HG02571 (cell line): ENCODE data around the gene FIGN.

Experiments used
- ATAC-seq: cut with Tn5 transposase; IDR thresholded peaks from one replicate; pipeline ENCODE4 v1.9.1; 2021; ENCODE audit warnings: mild to moderate bottlenecking, moderate library complexity; ENCODE audit not compliant: unreplicated experiment

The FIGN gene, protein sequence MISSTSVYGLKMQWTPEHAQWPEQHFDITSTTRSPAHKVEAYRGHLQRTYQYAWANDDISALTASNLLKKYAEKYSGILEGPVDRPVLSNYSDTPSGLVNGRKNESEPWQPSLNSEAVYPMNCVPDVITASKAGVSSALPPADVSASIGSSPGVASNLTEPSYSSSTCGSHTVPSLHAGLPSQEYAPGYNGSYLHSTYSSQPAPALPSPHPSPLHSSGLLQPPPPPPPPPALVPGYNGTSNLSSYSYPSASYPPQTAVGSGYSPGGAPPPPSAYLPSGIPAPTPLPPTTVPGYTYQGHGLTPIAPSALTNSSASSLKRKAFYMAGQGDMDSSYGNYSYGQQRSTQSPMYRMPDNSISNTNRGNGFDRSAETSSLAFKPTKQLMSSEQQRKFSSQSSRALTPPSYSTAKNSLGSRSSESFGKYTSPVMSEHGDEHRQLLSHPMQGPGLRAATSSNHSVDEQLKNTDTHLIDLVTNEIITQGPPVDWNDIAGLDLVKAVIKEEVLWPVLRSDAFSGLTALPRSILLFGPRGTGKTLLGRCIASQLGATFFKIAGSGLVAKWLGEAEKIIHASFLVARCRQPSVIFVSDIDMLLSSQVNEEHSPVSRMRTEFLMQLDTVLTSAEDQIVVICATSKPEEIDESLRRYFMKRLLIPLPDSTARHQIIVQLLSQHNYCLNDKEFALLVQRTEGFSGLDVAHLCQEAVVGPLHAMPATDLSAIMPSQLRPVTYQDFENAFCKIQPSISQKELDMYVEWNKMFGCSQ

GRCh38 chr2:163735685-163736432 is at the start of gene FIGN:
Gene FIGN, minus strand, starts transcription at chr2:163736008. Its CDS starts 1,081 bp downstream, at chr2:163734927.
- no peak for ATAC-seq

GRCh38 chr2:163785162-163785561 is 49.4 kb upstream of the FIGN start:
- no peak for ATAC-seq

- ATAC-seq: no peak
These were observed 44.3 kb upstream of the FIGN start for GRCh38 chr2:163779970-163780597.

DNA sequence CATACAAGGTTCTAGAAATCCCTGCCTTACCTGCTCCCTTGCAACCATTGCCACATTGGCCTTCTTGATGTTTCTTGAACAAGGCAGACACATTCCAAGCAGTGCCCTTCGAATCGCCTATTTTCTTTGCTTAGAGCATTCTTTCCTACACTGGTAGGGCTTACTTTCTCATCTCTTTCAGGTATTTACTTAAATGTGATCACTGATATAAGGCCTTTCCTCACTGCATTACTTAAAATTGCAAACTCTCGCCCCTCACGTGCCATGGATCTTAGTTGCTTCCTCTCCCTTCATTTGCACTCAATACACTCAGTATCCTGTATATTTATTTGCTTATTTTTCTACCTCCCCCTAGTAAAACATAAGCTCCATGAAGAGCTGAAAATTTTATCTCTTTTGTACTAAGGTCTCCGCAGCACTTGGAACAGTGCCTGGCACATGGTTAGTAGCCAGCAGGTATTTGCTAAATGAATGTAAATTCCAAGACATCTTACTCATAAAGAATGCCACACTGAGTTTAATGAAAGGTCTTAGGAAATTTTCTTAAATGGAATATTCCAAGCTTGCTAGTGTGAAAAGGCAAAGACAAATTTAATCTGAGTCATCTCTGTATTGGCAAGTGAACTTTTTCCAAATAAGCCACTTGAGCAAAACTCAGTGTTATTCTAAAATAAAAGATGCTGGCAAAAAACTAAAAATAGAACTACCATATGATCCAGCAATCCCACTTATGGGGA is 42.4 kb upstream of the FIGN start:
- ATAC-seq: no peak

DNA sequence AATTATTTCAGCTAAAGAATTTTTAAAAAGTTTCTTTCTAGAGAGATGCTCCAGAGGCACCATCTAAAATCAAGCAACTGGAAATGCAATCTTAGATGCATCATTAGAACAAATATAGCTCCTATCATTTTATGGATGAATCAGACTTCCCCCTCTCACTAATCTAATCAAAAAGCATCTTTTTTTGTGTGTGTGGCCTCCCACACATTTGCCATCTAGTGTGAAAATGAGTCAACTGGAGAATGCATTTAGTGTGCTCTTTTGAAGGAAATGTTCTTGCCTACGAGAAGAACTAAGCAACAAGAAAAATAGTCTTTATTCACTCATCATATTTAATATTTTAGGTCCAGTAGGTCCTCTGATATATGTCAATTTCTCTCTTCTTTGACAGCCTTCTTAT is 39.5 kb upstream of the FIGN start:
- ATAC-seq: no peak

- no peak for ATAC-seq
These were observed 39.1 kb upstream of the FIGN start for GRCh38 chr2:163774862-163775261.

GRCh38 chr2:163773276-163773675 is 37.5 kb upstream of the FIGN start:
- ATAC-seq: no peak

DNA sequence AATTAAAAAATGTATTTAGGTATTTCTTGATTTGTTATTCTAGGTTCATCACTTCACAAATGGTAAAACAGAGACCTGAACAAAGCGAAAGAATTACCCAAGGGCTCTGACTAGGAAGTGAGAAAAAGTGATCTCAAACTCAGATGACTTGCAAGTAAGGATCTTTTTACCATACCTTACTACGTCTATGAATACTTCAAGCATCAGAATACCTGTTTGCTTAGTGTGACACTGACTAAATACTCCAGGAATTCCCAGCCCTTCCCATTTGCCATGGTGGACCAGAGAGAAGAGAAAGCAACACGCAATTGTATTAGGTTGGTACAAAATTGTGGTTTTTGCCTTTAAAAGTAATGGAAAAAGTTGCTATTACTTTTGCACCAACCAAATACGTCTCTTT is 35.8 kb upstream of the FIGN start:
- no peak for ATAC-seq

DNA sequence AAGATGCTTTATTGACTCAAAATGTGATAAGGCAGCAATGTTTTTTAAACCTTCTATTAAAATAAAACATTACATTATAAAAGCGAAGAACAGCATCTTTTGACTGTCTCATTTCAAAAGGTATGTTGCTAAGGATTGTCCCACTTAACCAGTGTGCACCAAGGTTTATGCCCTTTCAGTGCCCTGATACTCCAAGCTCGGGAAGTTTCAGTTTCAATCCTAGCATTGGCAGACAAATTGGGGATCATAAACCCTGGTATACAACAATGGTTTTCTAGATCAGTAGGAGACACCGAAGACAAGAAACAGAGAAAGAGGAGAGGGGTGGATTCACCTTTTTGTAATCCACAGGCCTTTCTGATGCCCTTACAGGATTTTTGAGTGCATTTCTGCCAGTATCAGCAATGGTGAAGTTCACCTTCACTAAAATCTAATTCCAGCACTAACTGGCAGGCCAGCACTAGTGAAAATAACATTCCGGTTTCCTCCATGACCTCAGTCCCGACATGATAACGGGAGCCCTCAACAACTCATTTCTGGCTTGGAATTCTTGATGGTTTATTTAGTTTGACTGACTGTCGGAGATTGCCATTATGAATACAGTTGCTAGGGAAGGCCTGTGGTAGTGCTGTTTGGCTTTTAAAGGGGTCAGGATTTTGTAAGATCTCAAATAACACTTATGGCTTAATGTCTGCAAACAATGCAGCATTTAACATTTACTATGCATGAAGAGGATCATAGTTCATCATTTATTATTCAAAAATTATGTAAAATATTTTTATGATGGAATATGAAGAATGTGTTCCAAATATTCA is 33.3 kb upstream of the FIGN start:
- ATAC-seq: no peak

DNA sequence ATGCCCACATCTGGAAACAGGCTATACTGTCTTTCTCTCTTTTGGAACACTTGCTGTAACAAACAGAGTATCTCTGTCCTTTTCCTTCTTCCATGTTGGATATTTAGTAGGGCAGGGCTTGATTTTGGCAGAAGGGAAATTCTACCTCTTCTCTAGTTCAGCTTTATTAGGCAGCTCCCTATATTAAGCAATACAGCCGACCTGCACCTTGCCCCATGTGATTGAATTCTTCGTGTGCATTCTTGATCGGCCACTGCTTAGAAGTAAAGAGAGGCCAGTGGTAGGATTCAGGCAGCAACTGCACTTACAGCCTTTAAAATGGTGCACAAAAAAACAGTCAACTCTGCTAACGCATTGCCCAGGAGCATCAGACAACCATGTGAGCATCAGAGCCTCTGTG is 31.3 kb upstream of the FIGN start:
- ATAC-seq: no peak

GRCh38 chr2:163764566-163764965 is 28.8 kb upstream of the FIGN start:
- no peak for ATAC-seq

- ATAC-seq: no peak
These were observed 23.2 kb upstream of the FIGN start for GRCh38 chr2:163759013-163759412.

GRCh38 chr2:163757814-163758213 is 22.0 kb upstream of the FIGN start:
- no peak for ATAC-seq

DNA sequence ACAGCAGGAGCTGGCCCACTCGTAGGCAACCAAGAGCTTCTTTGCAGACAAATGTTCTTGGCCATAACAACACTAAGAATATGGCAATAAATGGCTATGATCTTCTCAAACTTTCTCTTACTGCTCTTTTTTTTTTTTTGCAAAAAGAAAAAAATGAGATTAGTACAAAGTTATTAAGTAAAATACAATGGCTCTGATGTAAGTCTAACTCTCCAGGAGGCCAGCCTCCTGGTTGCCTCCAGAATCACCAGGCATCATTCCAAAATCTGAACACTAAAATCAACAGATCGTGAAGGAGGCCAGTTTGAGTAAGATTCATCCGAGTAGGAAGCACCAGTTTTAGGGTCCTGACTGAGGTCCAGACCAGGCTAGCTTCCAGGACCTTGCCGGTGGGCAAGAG is 20.8 kb upstream of the FIGN start:
- ATAC-seq: no peak

DNA sequence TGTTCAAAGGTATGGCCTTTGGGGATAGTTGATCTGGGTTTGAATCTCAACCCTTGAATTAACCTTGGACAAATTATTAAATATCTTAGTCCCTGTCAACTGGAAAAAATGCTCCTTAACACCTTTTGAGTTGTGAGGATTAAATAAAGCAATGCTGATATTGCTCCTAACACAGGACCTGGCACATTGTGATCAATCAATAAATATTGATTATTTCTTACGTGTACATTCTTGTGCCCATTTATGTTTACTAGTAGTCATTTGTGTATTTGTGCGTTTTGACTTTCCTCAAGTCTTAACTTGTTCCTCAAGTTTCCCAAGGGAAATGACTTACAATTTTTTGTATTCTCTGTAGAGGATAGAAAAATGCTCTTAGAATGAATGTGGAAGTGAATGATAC is 19.6 kb upstream of the FIGN start:
- no peak for ATAC-seq

DNA sequence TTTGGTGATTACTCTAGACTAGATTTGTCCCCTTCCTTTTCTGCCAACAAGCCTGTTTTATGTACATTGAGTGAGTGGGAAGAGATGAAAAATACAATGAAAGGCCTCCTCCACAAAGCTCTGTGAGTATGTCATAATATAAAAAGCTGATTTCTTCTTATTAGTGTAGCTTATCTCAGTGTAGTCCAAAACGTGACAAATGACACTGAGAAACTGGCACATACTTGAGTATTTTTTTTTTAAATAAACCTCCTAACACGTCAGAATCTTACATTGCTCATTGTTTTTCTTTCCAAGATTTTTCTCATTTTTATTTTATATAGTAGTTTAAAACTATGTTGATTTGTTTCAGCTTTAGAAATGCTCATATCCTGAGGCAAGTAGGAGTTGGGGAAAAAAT is 17.9 kb upstream of the FIGN start:
- ATAC-seq: no peak

GRCh38 chr2:163752267-163752666 is 16.5 kb upstream of the FIGN start:
- ATAC-seq: no peak

GRCh38 chr2:163751696-163752095 is 15.9 kb upstream of the FIGN start:
- ATAC-seq: no peak

DNA sequence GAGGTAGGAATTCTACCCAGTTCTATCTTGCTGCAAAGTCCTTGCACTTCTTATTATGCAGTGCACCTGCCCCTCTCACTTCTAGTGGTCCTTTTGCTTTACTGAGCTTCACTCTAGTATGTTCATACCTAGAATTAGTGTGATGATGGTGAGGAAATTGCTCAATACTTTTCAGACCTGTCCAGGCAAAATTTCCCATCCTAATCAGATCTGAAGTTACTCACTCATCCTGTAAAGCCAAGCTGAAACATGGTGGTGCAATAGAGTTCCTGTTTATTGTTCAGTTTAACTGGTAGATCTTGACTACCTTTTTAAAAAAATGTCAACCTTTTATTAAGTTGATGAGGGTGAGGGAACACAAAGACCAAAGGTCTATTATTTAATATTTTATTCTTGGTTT is 12.6 kb upstream of the FIGN start:
- ATAC-seq: no peak

DNA sequence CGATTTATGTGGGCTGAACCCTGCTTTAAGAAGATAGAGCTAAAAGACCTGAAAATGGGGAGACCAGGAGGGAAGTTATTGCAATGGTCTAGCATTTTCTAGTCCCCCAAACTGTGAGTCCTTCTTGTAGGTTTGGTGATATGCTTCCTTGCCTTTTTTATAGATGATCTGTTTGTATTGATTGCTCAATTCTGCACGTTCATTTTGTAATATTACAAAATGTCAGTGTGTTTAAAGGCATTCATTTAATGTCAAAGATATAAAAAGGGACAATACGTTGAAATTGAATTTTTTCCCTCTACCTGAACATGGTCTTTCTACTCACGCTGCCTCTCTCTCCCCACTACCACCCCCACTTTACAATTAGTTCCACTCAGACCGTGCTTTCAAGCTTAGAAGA is 5.6 kb upstream of the FIGN start:
- ATAC-seq: no peak
